ENCODE measurements around the gene GPR137. TPM values are rescaled to one million over a fixed set of nuclear protein-coding genes. Genes with fewer than 3 reads are reported as not detected.
A peak's percentile ranks its signal among the peaks of the same experiment; 100 is the strongest.

GPR137 gene
- total and polyA plus RNA-seq, 4 donors: 6.7 to 22.2 (median 9.0) TPM

GRCh38 chr11:64238076-64238475, 47.6 kb upstream of the GPR137 start:
- peaks cover 27 to 58% (median 43%) of the 10 kb centered on the region in 4 donors for H3K4me1 ChIP-seq (ENCODE audit: control insufficient read depth in 4 of 4, insufficient read depth in 4 of 4, low read length in 3 of 4)
- H3K4me3 ChIP-seq (ENCODE audit: low read depth in 1 of 3, low read length in 3 of 3): no peak overlapping the region
- no peaks in the 10 kb centered on the region for H3K9me3 ChIP-seq (ENCODE audit: control insufficient read depth in 4 of 4, low read length in 3 of 4)
- peak overlapping the region; percentile 58 to 64 for H3K27ac ChIP-seq (ENCODE audit: low read depth in 1 of 2, low read length in 2 of 2)
- H3K9ac ChIP-seq (ENCODE audit: low read depth in 1 of 2, low read length in 2 of 2): no peak overlapping the region
- H3K36me3 ChIP-seq (ENCODE audit: control insufficient read depth in 4 of 4, insufficient read depth in 3 of 4, low read depth in 1 of 4, low read length in 3 of 4): no peaks in the 10 kb centered on the region
- no peak for DNase-seq (ENCODE audit: low spot score)
- TF ChIP-seq RAD21 (IDR thresholded peaks at IDR 0.05) (no peak), ZBTB33 (IDR thresholded peaks at IDR 0.05) (no peak), EGR1 (IDR thresholded peaks at IDR 0.05; ENCODE audit: low read depth in 2 of 2) (no peak), HNF4G (IDR thresholded peaks at IDR 0.05) (no peak), YY1 (IDR thresholded peaks at IDR 0.05) (no peak), CTCF (IDR thresholded peaks at IDR 0.05; ENCODE audit: low read depth, low read length, missing input control) (no peak)
- H3K27me3 ChIP-seq (ENCODE audit: control insufficient read depth in 4 of 4, insufficient read depth in 4 of 4, low read length in 3 of 4): no peaks in the 10 kb centered on the region
- 67% methylated on average over 9 of the region's 9 CpGs for WGBS

- Histone ChIP-seq H3K9me3 (ENCODE audit: control insufficient read depth in 4 of 4, low read length in 3 of 4) (no peaks in the 10 kb centered on the region), H3K27ac (ENCODE audit: low read depth in 1 of 2, low read length in 2 of 2) (peak overlapping the region in 1 of 2 donors; percentile 37), H3K36me3 (ENCODE audit: control insufficient read depth in 4 of 4, insufficient read depth in 3 of 4, low read depth in 1 of 4, low read length in 3 of 4) (peaks cover 0 to 5% (median 4%) of the 10 kb centered on the region in 4 donors), H3K27me3 (ENCODE audit: control insufficient read depth in 4 of 4, insufficient read depth in 4 of 4, low read length in 3 of 4) (no peaks in the 10 kb centered on the region), H3K4me1 (ENCODE audit: control insufficient read depth in 4 of 4, insufficient read depth in 4 of 4, low read length in 3 of 4) (peaks cover 27 to 59% (median 40%) of the 10 kb centered on the region in 4 donors), H3K9ac (ENCODE audit: low read depth in 1 of 2, low read length in 2 of 2) (no peak overlapping the region), H3K4me3 (ENCODE audit: low read depth in 1 of 3, low read length in 3 of 3) (no peak overlapping the region)
- no peak for DNase-seq (ENCODE audit: low spot score)
- TF ChIP-seq NR2F2 (IDR thresholded peaks at IDR 0.05) (no peak), ZBTB33 (IDR thresholded peaks at IDR 0.05) (no peak), REST (IDR thresholded peaks at IDR 0.05) (no peak), TAF1 (conservative IDR thresholded peaks at IDR 0.05) (no peak), HNF4G (IDR thresholded peaks at IDR 0.05) (no peak), FOXA1 (IDR thresholded peaks at IDR 0.05) (no peak), RAD21 (IDR thresholded peaks at IDR 0.05) (no peak), CTCF (IDR thresholded peaks at IDR 0.05; ENCODE audit: low read depth, low read length, missing input control) (no peak), RXRA (IDR thresholded peaks at IDR 0.05) (no peak), GABPA (IDR thresholded peaks at IDR 0.05 in 1 of 2, conservative IDR thresholded peaks at IDR 0.05 in 1 of 2) (no peak)
- 84% methylated on average over 5 of the region's 5 CpGs for WGBS
These were observed 46.6 kb upstream of the GPR137 start for GRCh38 chr11:64238999-64239398.
